Measurements from ENCODE around the gene C6orf120. TPM values are rescaled to one million over a fixed set of nuclear protein-coding genes. Genes with fewer than 3 reads are reported as not detected.

The C6orf120 gene
- total RNA-seq, 1 experiment from 2014 or later: 18.6 TPM

DNA sequence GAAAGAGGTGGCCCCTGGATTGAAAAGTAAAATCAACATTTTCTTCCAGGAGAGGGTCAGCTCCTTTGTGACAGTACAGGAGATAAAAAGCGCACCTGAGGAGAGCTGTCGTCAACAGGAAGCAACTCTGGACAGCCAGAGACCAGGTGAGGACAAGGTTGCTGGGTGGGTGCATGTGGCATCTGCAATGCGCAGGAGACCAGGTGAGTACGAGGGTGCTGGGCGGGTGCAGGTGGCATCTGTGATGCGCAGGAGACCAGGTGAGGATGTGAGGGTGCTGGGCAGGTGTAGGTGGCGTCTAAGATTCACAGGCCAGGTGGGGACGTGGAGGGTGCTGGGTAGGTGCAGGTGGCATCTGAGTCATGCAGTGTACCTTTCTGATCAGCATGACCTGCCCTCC, 38.5 kb upstream of the C6orf120 start:
- Histone ChIP-seq H3K9me3 (ENCODE audit: low read length) (no peaks in the 10 kb centered on the region), H3K4me1 (ENCODE audit: insufficient read depth, low read length) (no peaks in the 10 kb centered on the region), H3K9ac (ENCODE audit: low read length) (no peak overlapping the region), H2AFZ (ENCODE audit: low read length) (no peak overlapping the region), H3K79me2 (ENCODE audit: low read length) (no peaks in the 10 kb centered on the region), H3K4me3 (ENCODE audit: low read length) (no peak overlapping the region), H4K20me1 (ENCODE audit: low read length) (no peaks in the 10 kb centered on the region), H3K27ac (ENCODE audit: low read length) (no peak overlapping the region), H3F3A (ENCODE audit: low read length, unreplicated experiment) (no peaks in the 10 kb centered on the region), H3K27me3 (ENCODE audit: low read length) (no peaks in the 10 kb centered on the region), H3K9me2 (replicated peaks; ENCODE audit: low read length) (no peaks in the 10 kb centered on the region), H3K4me2 (ENCODE audit: low read length) (no peak overlapping the region), H3K36me3 (ENCODE audit: low read depth, low read length) (no peaks in the 10 kb centered on the region)
- POLR2A ChIA-PET (ENCODE audit: unreplicated experiment): no interaction called here
- no TSS peak for BruUV-seq (replicated peaks)
- CTCF ChIA-PET: no interaction called here
- ATAC-seq: no peak
- intact Hi-C loops (cut with micrococcal nuclease): no loop called here
- TF ChIP-seq EZH2phosphoT487 (IDR thresholded peaks at IDR 0.05; ENCODE audit: borderline replicate concordance, low read length) (no peak), EZH2 (IDR thresholded peaks at IDR 0.05; ENCODE audit: low read length, unreplicated experiment) (no peak)
- TF ChIP-seq, protein P1, sequence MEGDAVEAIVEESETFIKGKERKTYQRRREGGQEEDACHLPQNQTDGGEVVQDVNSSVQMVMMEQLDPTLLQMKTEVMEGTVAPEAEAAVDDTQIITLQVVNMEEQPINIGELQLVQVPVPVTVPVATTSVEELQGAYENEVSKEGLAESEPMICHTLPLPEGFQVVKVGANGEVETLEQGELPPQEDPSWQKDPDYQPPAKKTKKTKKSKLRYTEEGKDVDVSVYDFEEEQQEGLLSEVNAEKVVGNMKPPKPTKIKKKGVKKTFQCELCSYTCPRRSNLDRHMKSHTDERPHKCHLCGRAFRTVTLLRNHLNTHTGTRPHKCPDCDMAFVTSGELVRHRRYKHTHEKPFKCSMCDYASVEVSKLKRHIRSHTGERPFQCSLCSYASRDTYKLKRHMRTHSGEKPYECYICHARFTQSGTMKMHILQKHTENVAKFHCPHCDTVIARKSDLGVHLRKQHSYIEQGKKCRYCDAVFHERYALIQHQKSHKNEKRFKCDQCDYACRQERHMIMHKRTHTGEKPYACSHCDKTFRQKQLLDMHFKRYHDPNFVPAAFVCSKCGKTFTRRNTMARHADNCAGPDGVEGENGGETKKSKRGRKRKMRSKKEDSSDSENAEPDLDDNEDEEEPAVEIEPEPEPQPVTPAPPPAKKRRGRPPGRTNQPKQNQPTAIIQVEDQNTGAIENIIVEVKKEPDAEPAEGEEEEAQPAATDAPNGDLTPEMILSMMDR (conservative IDR thresholded peaks at IDR 0.05; ENCODE audit: low read depth, low read length): no peak
- no peak for DNase-seq

DNA sequence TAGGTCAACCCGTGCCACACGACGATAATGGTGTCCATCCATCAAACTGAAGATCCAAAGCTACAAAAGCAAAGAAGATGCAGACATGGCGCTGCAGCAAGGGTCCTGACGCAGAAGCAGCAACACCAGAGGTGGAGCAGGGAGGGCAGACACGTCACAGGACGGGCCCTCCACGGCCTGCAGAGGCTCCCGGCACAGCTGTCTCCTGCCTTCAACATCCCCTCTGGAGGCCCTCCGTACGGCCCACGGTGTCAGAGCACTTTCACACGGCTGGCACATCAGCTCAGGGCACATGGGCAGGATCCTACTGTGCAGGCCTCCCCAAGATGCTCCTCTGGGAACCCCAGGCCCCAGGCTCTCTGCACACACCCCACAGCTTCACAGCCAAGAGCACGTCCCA, 37.7 kb upstream of the C6orf120 start:
- Histone ChIP-seq H3K4me2 (ENCODE audit: low read length) (no peak overlapping the region), H3F3A (ENCODE audit: low read length, unreplicated experiment) (no peaks in the 10 kb centered on the region), H3K9me2 (replicated peaks; ENCODE audit: low read length) (no peaks in the 10 kb centered on the region), H3K4me3 (ENCODE audit: low read length) (no peak overlapping the region), H3K4me1 (ENCODE audit: insufficient read depth, low read length) (no peaks in the 10 kb centered on the region), H2AFZ (ENCODE audit: low read length) (no peak overlapping the region), H4K20me1 (ENCODE audit: low read length) (no peaks in the 10 kb centered on the region), H3K27me3 (ENCODE audit: low read length) (no peaks in the 10 kb centered on the region), H3K9me3 (ENCODE audit: low read length) (no peaks in the 10 kb centered on the region), H3K27ac (ENCODE audit: low read length) (no peak overlapping the region), H3K79me2 (ENCODE audit: low read length) (no peaks in the 10 kb centered on the region), H3K9ac (ENCODE audit: low read length) (no peak overlapping the region), H3K36me3 (ENCODE audit: low read depth, low read length) (no peaks in the 10 kb centered on the region)
- BruUV-seq (replicated peaks): no TSS peak
- intact Hi-C loops (cut with micrococcal nuclease): no loop called here
- CTCF ChIA-PET: no interaction called here
- DNase-seq: no peak
- POLR2A ChIA-PET (ENCODE audit: unreplicated experiment): no interaction called here
- ATAC-seq: no peak
- no peak for TF ChIP-seq EZH2phosphoT487 (IDR thresholded peaks at IDR 0.05; ENCODE audit: borderline replicate concordance, low read length)
- no peak for TF ChIP-seq EZH2 (IDR thresholded peaks at IDR 0.05; ENCODE audit: low read length, unreplicated experiment)
- TF ChIP-seq, protein P1 (conservative IDR thresholded peaks at IDR 0.05; ENCODE audit: low read depth, low read length): no peak

DNA sequence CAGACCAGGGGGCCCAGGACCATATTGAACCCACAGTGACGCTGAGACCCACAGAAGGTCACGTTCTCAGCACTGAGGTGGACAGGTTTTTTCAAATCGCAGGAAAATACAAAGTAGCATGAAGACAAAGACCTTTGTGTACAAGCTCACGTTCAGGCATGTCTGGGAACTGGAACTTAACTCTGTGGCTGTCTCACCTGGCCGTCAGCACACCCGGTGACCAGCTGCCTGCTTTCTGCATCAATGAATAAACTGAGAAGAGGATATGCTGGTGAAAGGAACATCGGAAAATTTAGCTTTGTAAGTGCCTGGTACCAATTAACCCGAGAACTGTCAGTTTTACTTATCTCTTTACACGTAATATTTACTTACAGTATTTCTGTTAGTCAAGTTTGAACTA, 36.6 kb upstream of the C6orf120 start:
- ChIA-PET POLR2A (ENCODE audit: unreplicated experiment) (no interaction called here), CTCF (no interaction called here)
- intact Hi-C loops (cut with micrococcal nuclease): no loop called here
- H3F3A ChIP-seq (ENCODE audit: low read length, unreplicated experiment): no peaks in the 10 kb centered on the region
- H3K4me2 ChIP-seq (ENCODE audit: low read length): no peak overlapping the region
- H3K27ac ChIP-seq (ENCODE audit: low read length): no peak overlapping the region
- no peaks in the 10 kb centered on the region for H3K4me1 ChIP-seq (ENCODE audit: insufficient read depth, low read length)
- no peaks in the 10 kb centered on the region for H3K36me3 ChIP-seq (ENCODE audit: low read depth, low read length)
- ATAC-seq (no peak), DNase-seq (no peak)
- H4K20me1 ChIP-seq (ENCODE audit: low read length): no peaks in the 10 kb centered on the region
- H3K9me3 ChIP-seq (ENCODE audit: low read length): no peaks in the 10 kb centered on the region
- no peaks in the 10 kb centered on the region for H3K9me2 ChIP-seq (replicated peaks; ENCODE audit: low read length)
- TF ChIP-seq EZH2phosphoT487 (IDR thresholded peaks at IDR 0.05; ENCODE audit: borderline replicate concordance, low read length) (no peak), EZH2 (IDR thresholded peaks at IDR 0.05; ENCODE audit: low read length, unreplicated experiment) (no peak)
- TF ChIP-seq, protein P1 (conservative IDR thresholded peaks at IDR 0.05; ENCODE audit: low read depth, low read length): no peak
- H3K4me3 ChIP-seq (ENCODE audit: low read length): no peak overlapping the region
- no peak overlapping the region for H2AFZ ChIP-seq (ENCODE audit: low read length)
- no peaks in the 10 kb centered on the region for H3K27me3 ChIP-seq (ENCODE audit: low read length)
- BruUV-seq (replicated peaks): no TSS peak
- H3K79me2 ChIP-seq (ENCODE audit: low read length): no peaks in the 10 kb centered on the region
- no peak overlapping the region for H3K9ac ChIP-seq (ENCODE audit: low read length)

Data from PC-3 (cell line).